GM10248 (cell line): ENCODE measurements around the gene TLE2.

ENCODE experiments used
- CTCF ChIA-PET: fragments of 300-600 bp; sonication (Branson Sonifier 250); formaldehyde crosslinking; extraction: SDS; loops from one replicate; lab custom pipeline; 2021; ENCODE audit warnings: antibody characterized with exemption; lab: Yijun Ruan, JAX
- POLR2A ChIA-PET: fragments of 350-650 bp; sonication (Branson Sonifier 250); formaldehyde crosslinking; extraction: SDS; loops from one replicate; lab custom pipeline; 2020; ENCODE audit warnings: antibody characterized with exemption; lab: Yijun Ruan, JAX
- DNase-seq: peaks from one replicate; pipeline ENCODE4 v3.0.0; 2012; ENCODE audit errors: extremely low spot score
- TF ChIP-seq, protein P1 (sequence below): IDR thresholded peaks from 2 replicates; pipeline ENCODE4 v1.5.1; 2012; ENCODE audit warnings: mild to moderate bottlenecking, low read depth; ENCODE audit errors: extremely low read depth, missing control alignments, control extremely low read depth

TLE2 gene

DNA sequence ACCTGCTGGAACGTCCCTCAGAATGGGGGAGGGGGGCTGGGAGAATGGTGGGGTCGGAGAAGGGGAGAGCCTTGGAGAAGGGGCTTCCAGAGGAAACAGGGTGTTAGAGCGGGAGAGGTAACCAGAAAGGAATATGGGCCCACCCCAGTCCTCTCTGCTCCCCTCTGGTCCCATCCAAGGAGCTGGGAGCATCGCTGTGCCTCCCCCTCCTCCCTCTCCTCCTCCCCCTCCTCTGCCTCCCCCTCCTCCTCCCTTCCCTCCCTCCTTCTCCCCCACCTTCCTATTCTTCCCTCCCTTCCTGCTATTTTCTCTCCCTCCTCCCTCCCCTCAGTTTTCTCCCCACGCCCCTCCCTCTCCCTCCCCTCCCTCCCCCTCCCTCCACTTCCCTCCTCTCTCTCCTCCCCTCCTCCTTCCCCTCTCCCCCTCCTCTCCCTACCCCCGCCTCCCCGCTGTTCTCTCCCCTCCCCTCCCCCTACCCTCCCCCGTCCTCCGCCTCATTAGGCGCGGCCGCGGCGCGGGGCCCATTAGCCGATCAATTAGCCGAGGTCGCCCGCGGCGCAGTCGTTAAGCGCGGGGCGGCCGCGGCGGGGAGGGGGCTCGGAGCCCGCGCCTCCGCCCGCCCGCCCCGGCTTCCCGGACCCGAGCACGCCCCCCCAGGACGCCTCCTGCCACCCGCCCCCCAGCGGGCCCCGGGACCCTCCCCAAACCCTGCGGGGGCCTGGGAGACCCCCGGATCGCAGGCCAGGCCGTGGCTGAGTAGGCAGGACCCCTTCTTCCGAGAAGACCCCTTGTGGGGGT lies 17.8 kb upstream of the TLE2 start:
- CTCF ChIA-PET: interaction anchor here (2.2 kb wide), 1 partner anchor 11 kb away, joined by 11 read pairs; no protein-coding TSS in a partner anchor
- POLR2A ChIA-PET: interaction anchor here (0.6 kb wide), 1 partner anchor 121 kb away, joined by 3 read pairs; no protein-coding TSS in a partner anchor
- TF ChIP-seq, protein P1, sequence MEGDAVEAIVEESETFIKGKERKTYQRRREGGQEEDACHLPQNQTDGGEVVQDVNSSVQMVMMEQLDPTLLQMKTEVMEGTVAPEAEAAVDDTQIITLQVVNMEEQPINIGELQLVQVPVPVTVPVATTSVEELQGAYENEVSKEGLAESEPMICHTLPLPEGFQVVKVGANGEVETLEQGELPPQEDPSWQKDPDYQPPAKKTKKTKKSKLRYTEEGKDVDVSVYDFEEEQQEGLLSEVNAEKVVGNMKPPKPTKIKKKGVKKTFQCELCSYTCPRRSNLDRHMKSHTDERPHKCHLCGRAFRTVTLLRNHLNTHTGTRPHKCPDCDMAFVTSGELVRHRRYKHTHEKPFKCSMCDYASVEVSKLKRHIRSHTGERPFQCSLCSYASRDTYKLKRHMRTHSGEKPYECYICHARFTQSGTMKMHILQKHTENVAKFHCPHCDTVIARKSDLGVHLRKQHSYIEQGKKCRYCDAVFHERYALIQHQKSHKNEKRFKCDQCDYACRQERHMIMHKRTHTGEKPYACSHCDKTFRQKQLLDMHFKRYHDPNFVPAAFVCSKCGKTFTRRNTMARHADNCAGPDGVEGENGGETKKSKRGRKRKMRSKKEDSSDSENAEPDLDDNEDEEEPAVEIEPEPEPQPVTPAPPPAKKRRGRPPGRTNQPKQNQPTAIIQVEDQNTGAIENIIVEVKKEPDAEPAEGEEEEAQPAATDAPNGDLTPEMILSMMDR: no peak
- no peak for DNase-seq

DNA sequence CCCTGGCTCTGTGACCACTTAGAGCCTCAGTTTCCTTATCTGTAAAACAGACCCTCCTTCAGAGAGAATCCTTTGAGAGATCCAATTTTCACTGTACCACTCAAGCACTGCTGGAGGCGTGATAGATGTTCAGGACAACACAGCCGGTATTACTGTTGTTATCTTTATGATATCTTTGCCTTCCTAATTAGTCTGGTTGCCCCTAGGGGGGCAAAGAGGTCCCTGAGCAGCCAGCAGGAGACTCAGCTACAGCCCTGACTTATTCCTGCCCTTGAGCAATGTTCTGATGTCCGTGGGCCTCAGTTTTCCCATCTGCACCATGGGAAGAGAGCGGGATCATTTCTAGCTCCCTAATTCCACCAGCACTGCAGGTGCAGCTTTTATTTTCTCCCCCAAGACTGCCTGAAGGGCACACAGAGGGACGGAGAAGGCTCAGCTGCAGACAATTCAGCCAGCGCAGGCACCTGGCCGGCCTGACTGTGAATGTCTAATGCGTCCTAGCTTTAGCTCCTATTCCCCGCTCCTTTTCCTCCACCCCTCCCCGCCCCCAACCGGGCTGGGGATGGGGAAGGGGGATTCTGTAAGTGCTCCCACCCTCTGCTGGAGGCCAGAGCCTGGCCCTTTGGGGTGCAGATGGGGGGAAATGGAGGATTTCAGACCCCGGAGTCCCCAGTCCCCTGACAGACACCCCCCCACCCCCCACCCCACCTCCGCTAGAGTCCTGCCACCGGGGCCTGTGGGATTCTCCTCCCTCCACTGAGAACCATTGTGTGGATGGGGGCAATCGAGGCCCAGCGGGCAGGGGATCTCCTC lies 17.0 kb upstream of the TLE2 start:
- TF ChIP-seq, protein P1: no peak
- CTCF ChIA-PET: interaction anchor here (2.2 kb wide), 1 partner anchor 10 kb away, joined by 11 read pairs; no protein-coding TSS in a partner anchor
- no peak for DNase-seq
- POLR2A ChIA-PET: interaction anchor here (0.6 kb wide), 1 partner anchor 122 kb away, joined by 3 read pairs; no protein-coding TSS in a partner anchor

DNA sequence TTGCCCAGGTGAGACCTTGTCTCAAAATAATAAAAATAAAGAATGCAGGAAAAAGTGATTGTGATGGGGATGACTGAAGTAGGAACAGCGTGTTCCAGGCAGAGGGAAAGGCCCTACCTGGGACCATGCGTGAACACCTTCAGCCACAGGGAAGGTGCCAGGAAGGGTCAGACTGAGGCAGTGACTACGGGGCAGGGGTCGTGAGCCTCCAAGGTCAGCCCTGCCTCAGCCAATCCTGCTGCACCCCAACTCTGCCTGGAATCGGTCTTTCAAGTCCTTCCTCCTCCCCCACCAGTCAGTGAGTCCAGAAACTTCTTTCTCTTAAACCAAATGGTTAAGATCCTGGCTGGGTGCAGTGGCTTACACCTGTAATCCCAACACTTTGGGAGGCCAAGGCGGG lies 16.1 kb upstream of the TLE2 start:
- POLR2A ChIA-PET: no interaction called here
- DNase-seq: no peak
- CTCF ChIA-PET: interaction anchor here (2.2 kb wide), 1 partner anchor 9 kb away, joined by 11 read pairs; no protein-coding TSS in a partner anchor
- TF ChIP-seq, protein P1: no peak

DNA sequence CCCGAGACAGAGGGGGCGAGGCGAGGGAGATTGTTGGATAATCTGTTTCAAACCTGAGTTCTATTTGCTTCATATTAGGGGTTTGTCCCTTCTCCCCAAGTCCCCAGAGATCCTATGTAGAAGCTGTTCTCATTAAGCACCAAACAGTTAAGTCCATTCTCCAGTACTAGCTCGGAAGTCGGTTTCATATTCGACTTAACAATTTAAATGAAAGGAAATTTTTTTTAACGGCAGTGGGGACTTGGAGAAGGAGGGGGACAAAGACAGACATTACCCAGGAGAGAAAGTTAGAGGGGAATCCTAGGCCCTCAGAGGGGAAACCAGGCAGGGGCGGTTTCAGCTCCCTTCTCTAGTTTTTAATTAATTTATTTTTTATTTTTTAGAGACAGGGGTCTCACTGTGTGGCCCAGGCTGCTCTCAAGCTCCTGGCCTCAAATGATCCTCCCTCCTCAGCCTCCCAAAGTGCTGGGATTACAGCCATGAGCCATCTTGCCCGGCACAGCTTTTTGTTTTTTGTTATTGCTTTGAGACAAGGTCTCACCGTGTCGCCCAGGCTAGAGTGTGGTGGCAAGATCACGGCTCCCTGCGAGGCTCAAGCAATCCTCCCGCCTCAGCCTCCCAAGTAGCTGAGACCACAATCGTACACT lies 13.7 kb upstream of the TLE2 start:
- DNase-seq: no peak
- POLR2A ChIA-PET: interaction anchor here (0.6 kb wide), 1 partner anchor 669 kb away, joined by 5 read pairs; no protein-coding TSS in a partner anchor
- TF ChIP-seq, protein P1: no peak
- CTCF ChIA-PET: interaction anchor here (1.2 kb wide), 1 partner anchor 92 kb away, joined by 3 read pairs; no protein-coding TSS in a partner anchor

DNA sequence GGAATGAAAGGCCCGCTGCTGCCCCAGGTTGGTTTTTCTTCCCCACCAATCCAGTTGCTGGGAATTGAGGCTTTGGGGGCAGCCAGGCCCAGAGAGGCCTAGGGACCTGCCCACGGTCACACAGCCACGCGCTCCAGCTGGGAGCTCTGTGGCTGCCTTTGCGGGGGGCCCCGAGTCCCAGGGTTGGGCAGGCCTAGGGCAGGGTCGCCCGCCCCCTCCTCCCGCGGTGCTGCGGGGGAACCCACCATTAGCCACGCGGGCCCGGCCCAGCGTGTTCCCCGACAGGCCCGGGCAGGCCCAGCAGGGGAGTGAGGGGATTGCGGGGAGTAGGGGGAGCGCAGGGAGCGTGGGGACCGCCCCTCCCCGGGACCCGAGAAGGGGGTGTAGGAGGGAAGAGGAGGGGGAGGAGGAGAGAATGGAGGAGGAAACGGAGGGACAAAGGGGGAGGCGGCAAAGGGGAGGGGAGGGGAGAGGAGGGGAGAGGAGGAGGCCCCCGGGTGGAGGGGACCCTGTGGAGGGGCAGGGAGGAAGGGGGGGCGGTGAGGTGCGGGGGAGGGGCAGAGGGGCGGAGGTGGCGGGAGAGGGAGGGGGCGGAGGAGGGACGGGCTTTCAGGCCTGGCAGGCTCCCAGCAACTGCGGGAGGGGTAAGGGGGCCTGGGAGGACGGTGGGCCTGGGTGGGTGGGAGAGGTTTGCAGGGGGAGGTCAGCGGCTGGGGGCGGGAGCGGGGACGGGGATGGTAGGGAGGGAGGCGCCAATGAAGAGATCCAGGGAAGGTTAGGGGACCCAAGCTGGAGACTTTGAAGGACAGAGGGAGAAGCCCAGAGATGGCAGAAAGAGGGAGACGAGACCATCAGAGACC lies 12.9 kb upstream of the TLE2 start:
- ChIA-PET CTCF (interaction anchor here (1.2 kb wide), 1 partner anchor 92 kb away, joined by 3 read pairs; no protein-coding TSS in a partner anchor), POLR2A (no interaction called here)
- DNase-seq: no peak

More for the DNA sequence above, 12.9 kb upstream of the TLE2 start:
- TF ChIP-seq, protein P1: no peak
